ENCODE results near the gene EMILIN2. TPM values are rescaled to one million over a fixed set of nuclear protein-coding genes. Genes with fewer than 3 reads are reported as not detected.

Gene EMILIN2
- total and polyA plus RNA-seq, 9 of the 15 experiments (the other 6 are each of a cell fraction or from before 2014, with no cell fraction given): 0.01 to 0.40 (median 0.19) TPM

GRCh38 chr18:2878656-2879330 is 32.0 kb downstream of the EMILIN2 start (continued):
- TF ChIP-seq ZNF75A (CRISPR knock-in tag; IDR thresholded peaks at IDR 0.05) (no peak), FOXA3 (CRISPR knock-in tag; conservative IDR thresholded peaks at IDR 0.05 in 1 of 2, IDR thresholded peaks at IDR 0.05 in 1 of 2) (no peak), ZNF830 (CRISPR knock-in tag; IDR thresholded peaks at IDR 0.05) (no peak), TRIM24 (IDR thresholded peaks at IDR 0.05) (no peak), SOX6 (IDR thresholded peaks at IDR 0.05) (no peak), POLR2A (conservative IDR thresholded peaks at IDR 0.05) (no peak)

DNA sequence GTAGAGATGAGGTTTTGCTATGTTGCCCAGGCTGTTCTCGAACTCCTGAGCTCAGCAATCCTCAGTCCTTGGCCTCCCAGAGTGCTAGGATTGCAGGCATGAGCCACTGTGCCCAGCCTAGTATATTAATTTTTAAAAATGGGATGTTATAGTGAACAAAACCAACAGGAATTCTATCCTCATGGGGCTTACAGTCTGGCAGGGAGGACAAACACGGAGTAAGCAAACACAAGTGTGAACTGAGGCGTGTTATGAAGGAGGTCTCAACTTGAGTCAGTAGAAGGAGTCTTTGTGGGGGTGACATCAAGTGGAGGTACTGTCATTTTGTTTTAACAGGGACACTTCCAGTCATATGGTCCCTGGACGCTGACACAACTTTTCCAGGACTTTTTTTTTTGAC is 33.1 kb downstream of the EMILIN2 start:
- no peak for DNase-seq (ENCODE audit: extremely low read depth in 1 of 4, low spot score in 3 of 4)
- Histone ChIP-seq H3K27ac (ENCODE audit: extremely low read depth, low read depth, low read length) (no peak overlapping the region), H3K27me3 (ENCODE audit: control insufficient read depth in 2 of 2, insufficient read depth in 2 of 2, low read length in 2 of 2) (peaks cover 11 to 25% of the 10 kb centered on the region in 2 experiments), H3K4me2 (ENCODE audit: insufficient read depth, low read length) (no peak overlapping the region), H4K20me1 (replicated peaks; ENCODE audit: control insufficient read depth, insufficient read depth, low read length) (no peaks in the 10 kb centered on the region), H2AFZ (ENCODE audit: low read depth, low read length) (no peak overlapping the region), H3K9me1 (ENCODE audit: control insufficient read depth, insufficient read depth, low read length) (no peaks in the 10 kb centered on the region), H3K9me3 (replicated peaks; ENCODE audit: control insufficient read depth, insufficient read depth, low read depth, low read length) (no peaks in the 10 kb centered on the region), H3K9ac (ENCODE audit: insufficient read depth in 1 of 2, low read depth in 2 of 2, low read length in 2 of 2) (no peak overlapping the region), H3K4me3 (no peak overlapping the region), H3K79me2 (ENCODE audit: control insufficient read depth, insufficient read depth, low read length) (no peaks in the 10 kb centered on the region), H3K36me3 (ENCODE audit: control insufficient read depth, insufficient read depth, low read length) (no peaks in the 10 kb centered on the region), H3K4me1 (replicated peaks in 1 of 2; ENCODE audit: control insufficient read depth in 2 of 2, insufficient read depth in 2 of 2, low read length in 2 of 2) (peaks cover 5 to 8% of the 10 kb centered on the region in 2 experiments; a peak in 4 of 5 replicates)
- WGBS (ENCODE audit: insufficient coverage, low coverage, missing lambda C conversion rate): 13% methylated on average over 4 of the region's 4 CpGs
- ChIA-PET POLR2A (no interaction called here), CTCF (ENCODE audit: low intra/inter-chr PET ratio) (no interaction called here)
- FAIRE-seq: no peak
- BruUV-seq (replicated peaks): no TSS peak
- no peak for ATAC-seq
- intact Hi-C loops (cut with micrococcal nuclease): no loop called here
- in situ Hi-C loops (cut with MboI): no loop called here
- TF ChIP-seq BRCA1 (IDR thresholded peaks at IDR 0.05) (no peak), BRCA1 (CRISPR knock-in tag; IDR thresholded peaks at IDR 0.05) (no peak), U2AF2 (optimal IDR thresholded peaks at IDR 0.05; ENCODE audit: low read depth, low read length) (no peak), LARP7 (IDR thresholded peaks at IDR 0.05) (no peak), TCF3 (CRISPR knock-in tag; IDR thresholded peaks at IDR 0.05) (no peak), HNRNPL (IDR thresholded peaks at IDR 0.05; ENCODE audit: low read depth, low read length) (no peak), ETV5 (CRISPR knock-in tag; IDR thresholded peaks at IDR 0.05; ENCODE audit: low read depth) (no peak), ZNF696 (CRISPR knock-in tag; conservative IDR thresholded peaks at IDR 0.05) (no peak), HLTF (IDR thresholded peaks at IDR 0.05) (no peak), TRIM24 (IDR thresholded peaks at IDR 0.05) (no peak), FOXJ2 (tag; IDR thresholded peaks at IDR 0.05) (no peak), NCOR1 (IDR thresholded peaks at IDR 0.05) (no peak), NFE2L1 (tag; IDR thresholded peaks at IDR 0.05; ENCODE audit: borderline replicate concordance, low read depth) (no peak)
- TF ChIP-seq, protein P1, sequence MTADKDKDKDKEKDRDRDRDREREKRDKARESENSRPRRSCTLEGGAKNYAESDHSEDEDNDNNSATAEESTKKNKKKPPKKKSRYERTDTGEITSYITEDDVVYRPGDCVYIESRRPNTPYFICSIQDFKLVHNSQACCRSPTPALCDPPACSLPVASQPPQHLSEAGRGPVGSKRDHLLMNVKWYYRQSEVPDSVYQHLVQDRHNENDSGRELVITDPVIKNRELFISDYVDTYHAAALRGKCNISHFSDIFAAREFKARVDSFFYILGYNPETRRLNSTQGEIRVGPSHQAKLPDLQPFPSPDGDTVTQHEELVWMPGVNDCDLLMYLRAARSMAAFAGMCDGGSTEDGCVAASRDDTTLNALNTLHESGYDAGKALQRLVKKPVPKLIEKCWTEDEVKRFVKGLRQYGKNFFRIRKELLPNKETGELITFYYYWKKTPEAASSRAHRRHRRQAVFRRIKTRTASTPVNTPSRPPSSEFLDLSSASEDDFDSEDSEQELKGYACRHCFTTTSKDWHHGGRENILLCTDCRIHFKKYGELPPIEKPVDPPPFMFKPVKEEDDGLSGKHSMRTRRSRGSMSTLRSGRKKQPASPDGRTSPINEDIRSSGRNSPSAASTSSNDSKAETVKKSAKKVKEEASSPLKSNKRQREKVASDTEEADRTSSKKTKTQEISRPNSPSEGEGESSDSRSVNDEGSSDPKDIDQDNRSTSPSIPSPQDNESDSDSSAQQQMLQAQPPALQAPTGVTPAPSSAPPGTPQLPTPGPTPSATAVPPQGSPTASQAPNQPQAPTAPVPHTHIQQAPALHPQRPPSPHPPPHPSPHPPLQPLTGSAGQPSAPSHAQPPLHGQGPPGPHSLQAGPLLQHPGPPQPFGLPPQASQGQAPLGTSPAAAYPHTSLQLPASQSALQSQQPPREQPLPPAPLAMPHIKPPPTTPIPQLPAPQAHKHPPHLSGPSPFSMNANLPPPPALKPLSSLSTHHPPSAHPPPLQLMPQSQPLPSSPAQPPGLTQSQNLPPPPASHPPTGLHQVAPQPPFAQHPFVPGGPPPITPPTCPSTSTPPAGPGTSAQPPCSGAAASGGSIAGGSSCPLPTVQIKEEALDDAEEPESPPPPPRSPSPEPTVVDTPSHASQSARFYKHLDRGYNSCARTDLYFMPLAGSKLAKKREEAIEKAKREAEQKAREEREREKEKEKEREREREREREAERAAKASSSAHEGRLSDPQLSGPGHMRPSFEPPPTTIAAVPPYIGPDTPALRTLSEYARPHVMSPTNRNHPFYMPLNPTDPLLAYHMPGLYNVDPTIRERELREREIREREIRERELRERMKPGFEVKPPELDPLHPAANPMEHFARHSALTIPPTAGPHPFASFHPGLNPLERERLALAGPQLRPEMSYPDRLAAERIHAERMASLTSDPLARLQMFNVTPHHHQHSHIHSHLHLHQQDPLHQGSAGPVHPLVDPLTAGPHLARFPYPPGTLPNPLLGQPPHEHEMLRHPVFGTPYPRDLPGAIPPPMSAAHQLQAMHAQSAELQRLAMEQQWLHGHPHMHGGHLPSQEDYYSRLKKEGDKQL (CRISPR knock-in tag; IDR thresholded peaks at IDR 0.05; ENCODE audit: borderline replicate concordance): no peak
